GM20431 (cell line): Measurements from ENCODE around the gene TREML2.

Experiments used
- in situ Hi-C: fragments of 300-500 bp; cut with MseI, MboI; formaldehyde crosslinking; loops from one replicate; pipeline ENCODE4 v1.15.0; 2020; ENCODE audit warnings: low sequenced_read_pairs; ENCODE audit not compliant: unreplicated experiment

Gene TREML2

DNA sequence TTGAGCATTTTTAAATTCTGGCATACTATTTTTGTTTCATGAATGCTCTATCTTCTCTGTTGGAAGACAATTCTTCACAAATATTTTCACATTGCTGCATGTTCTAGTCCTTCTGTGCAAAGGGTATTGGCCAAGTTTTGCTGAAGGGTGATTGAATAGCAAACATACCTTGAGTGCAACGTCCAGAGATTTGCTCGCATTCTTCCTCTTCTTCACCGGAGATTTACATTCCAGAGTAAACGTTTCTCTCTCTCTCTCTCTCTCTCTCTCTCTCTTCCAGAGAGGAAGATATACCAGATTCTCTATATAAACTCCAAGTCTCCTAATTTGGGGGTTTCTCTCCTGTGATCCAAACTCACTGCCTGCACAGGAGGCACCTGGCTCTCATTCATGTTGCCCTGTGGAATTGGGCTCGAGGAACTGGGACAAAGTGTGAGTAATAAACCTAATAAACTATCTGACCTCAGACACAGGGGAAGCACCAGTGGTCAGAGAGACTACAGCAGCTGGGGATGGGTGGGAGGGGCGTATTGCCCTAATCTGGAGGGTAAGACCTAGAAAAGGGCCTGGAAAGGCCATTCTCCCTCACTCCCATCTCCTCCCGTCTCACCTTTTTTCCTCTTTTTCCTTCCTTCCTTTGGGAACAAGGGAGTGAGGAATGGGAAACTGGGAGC lies 45.7 kb downstream of the TREML2 start:
- in situ Hi-C loops, result no loop called here

DNA sequence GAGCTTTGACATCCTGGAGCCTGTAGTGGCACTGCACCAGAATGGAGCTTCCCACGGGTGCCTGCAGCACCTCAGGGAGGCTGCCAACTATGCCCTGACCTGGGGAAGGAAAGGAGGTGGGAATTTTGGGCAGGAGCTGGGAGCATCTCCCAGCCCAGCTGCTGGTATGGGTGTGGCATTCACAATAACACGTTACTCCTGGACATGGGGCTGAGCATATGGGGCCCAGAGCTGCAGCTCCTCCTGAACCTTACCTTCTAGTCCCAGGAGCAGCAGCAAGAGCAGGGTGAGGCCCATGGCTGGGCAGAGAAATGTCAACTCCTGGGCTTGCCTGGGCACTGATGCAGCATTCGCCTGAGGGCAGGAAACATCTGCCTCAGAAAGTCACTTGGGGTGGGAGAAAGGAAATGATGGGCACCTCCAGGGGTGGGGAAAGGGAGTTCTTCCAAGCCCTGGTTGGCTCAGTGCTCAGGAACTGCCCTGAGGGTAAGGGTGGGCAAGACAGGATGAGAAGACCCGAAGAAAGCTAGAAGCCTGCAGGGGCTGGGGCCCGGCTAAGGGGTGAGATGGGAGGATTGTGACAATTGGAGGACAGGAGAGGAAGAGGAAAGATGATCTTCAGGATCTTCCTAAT lies 46.8 kb downstream of the TREML2 start, which contains the start of gene TREML1:
Gene TREML1 (minus strand): TSS at position 356 of the 634 bp plus-strand sequence. CDS start 59 bp downstream, at position 297.
- in situ Hi-C loops, result no loop called here

DNA sequence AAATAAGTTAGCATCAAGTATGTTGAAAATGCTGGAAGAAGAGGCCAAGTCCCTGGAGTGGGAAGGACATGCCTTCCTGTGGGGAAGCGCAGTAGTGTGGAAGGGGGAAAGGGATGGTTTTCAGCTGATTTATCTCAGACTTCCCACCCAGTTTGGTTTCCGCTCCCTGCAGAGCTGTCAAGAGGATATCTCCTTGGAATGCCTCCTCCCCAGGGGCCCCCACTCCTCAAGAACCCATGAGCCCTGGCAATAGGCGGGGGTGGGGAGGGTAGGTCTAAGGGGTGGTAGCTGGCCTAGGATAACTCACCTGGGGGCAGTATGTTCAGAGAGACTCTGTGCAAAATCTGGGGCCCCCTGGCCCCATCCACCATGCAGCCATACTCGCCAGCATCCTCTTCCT lies 47.5 kb downstream of the TREML2 start:
- in situ Hi-C loops, result no loop called here

DNA sequence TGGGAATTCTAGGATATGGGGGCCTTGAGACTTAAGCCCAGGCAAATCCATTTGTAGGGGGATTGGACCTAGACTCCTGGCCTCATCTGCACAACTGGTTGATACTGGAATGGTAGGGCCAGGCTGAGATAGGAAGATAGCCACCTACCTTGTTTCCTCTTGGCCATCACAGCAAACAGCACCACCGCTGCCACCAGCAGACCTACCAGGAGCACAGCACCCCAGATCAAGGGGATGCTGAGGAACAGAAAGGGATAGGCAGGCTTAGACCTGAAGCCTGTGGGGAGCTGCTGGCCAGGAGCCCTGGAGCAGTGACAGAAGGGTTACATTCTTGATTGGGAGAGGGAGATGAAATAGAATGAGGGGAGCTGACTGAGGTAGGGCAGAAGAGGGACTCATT lies 50.3 kb downstream of the TREML2 start:
- in situ Hi-C loops, result no loop called here

DNA sequence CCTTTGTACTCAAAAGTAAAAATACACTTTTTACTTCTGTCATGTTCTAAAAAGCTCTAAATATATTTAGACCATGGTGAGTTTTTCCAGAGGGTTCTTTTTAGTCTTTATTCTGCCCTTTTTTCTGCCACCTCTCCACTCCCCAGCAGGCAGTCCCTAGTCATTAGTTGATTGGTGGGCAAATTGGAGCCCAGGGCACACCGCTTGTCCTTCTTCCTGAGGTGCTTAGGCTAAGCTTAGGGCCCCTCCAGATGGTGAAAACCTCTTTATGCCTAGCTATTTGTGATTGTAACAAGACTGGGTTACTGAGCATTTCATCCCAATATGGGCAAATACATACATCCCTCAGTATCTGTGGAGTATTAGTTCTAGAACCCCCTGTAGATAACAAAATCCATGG lies 53.0 kb downstream of the TREML2 start:
- in situ Hi-C loops, result no loop called here
